ENCODE measurements around the gene LRRC56.

DNA sequence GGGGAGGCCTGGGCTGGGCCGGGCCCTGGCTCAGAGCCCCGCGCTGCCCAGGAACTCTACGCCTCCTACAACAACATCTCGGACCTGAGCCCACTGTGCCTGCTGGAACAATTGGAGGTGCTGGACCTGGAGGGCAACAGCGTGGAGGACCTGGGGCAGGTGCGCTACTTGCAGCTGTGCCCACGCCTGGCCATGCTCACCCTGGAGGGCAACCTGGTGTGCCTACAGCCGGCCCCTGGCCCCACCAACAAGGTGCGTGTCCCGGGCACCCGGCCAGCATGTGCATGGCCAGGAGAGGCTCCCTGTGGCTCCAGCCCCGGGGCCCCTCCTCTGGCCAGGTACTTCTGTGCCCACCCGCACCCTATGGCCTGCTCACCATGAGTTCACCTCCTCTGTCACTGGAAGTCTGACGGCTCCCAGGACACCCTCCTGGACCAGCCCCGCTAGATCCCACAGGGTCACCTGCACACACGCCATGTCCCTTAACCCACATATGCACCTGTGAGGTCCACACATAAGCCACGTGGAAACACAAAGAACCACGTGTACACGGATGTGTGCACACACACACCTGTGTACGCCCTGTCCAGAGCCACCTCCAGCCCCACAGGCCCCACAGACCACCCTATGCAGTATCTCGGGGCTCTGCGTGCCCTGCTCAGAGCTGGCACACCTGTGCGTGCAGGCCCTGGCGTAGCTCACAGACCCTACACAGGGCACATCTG, 12.9 kb downstream of the LRRC56 start:
- TF ChIP-seq EZH2 (IDR thresholded peaks at IDR 0.05; ENCODE audit: low read length), result no peak
- no peak for TF ChIP-seq CTCF (optimal IDR thresholded peaks at IDR 0.05 in 1 of 3, IDR thresholded peaks at IDR 0.05 in 1 of 3, conservative IDR thresholded peaks at IDR 0.05 in 1 of 3; ENCODE audit: extremely low read depth in 1 of 3, insufficient read depth in 2 of 3, low read length in 3 of 3)
